Measurements from ENCODE around the gene EFCAB9.
"Not testable (repeated sequence)": the region's sequence is repeated elsewhere in the genome, so short reads cannot be mapped to it uniquely, and the experiment has no call there.

The EFCAB9 gene

DNA sequence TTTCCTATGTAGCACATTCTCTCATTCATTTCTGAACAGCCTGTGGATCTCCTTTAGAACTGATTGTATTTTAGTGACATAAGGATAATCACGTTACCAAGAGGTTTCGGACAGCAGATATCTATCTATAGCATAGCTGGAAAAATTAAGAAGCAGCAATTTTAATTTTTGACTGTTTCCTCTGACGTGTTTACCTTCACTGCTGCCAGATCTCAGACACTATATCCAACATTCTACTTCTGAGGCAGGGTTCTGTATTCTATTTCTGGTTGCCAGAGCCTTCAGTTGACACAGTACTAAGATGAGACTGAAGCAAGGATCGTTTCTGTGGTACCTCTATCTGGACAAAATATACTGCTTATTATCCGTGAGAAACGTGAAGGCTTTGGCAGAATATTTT lies at the start of gene EFCAB9:
TSS of gene EFCAB9 (plus strand) at position 301 of the 400 bp plus-strand sequence. CDS start at position 302, 1 bp downstream.
- DNase-seq (ENCODE audit: low spot score) = no peak

DNA sequence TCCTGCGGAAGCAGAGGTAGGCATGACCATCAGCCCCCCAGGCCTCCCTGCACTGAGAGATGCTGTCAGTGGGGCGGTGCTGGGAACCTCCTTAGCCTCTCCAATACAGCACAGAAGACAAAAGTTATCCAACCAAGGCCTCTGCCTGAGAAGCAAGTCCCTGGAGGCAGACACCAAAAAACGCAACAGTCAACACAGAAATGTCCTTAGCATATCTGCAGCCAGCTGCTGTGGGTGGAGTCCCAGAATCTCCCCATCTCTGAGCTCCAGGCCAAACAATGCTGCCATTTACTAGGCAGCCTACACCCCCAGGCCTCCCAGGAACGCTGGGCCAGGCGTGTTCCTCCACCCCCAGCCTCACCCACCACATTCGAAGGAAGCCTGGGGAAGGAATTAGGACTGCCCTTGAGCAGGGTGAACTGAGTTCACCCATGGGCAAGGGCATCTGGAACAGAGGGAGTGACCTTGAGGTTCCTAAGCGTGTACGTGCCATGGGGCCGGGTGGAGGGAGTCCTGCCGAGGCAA lies 49.6 kb upstream of the EFCAB9 start:
- DNase-seq (ENCODE audit: low spot score) = no peak

DNA sequence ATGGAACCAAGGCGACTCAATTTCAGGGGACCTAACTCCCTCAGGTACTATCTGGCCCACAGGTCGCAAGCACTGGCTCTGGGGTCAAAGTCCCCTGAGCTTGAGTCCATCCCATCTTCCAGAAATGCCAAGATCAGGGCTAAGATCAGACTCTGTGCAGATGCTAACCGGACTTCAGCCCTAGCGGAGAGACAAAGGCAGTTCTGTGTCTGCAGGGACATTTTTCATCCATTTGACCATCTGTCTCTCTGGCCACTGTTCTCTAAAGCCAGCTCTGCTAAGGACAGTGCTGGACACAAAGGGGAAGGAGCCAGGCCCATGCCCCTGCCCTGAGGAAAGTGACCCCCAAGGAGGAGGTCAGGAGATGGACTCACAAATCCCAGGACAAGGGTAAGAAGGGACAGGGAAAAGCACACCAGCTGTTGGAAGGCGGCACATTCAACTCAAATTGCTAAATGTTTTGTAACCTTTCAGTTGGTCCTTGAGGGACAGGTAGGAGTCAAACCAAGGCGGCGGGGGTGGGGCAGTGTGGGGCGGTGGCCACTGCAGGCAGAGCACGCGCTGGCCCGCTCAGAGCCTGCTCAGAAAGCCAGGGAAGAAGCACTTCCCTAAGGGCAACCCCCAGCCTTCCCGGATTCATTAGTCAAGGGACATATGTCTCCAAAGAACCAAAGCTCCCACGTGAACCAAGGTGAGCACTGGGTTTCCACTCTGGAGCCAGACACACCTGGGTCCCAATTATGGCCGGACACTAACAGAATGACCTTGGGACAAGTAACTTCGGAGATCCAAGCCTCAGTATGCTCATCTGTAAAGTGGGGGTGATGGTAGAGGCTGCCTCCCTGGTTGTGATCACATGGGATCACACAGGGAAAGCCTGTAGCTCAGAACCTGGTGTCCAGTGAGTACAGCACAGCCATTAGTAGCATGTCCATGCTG lies 48.8 kb upstream of the EFCAB9 start:
- no peak for DNase-seq (ENCODE audit: low spot score)

DNA sequence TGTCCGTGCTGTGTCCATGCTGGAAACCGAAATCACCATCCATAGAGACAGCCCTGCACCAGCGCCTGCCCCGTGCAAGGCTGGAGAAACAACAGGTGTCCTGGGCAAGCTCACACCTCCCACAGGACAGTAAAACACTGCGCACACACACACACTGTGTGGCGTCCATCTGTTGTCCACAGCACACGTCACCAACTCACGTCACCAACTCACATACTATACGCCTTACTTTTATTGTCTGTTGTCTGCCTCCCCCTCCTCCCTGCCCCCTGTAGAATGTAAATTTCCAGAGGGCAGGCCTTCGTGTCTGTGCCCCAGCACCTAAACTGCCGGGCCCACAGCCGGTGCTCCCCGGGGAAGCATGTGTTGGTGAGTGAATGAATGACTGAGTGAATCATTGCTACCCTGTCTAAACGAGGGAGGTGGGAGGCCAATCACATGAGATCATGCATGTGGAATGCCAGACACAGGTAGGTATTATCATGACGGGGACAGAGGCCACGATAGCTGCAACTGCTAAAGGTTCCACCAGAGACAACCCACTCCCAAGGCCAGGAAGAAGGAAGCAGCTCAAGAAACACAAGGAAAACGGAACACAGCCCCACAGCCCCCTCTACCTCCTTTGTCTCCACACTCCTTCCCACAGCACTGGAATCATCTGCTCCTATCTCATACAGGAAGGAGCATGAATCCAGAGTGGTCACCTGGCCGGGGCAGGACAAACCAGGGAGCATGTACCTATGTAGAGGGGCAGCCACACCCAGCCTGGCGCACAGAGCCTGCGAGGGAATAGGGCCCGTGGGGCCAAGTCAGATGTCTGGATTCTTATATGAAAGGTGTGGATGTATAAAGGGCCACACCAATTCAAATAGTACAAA lies 47.9 kb upstream of the EFCAB9 start:
- no peak for DNase-seq (ENCODE audit: low spot score)

DNA sequence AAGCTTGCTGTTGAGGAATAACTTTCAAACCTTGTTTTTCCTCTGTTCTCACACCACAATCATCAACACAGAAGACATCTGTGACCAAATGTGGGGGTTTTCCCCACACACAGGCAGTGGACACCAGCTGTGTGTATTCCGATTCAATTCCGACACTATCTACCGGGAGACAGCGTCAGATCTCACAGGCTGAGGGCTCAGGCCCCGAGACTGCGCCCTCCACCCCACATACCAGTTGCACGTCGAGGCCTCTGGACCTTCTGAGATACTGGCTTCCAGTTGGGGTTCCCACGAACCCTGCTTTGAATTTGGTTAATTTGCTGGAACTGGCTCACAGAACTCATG lies 47.3 kb upstream of the EFCAB9 start:
- DNase-seq (ENCODE audit: low spot score) = no peak

DNA sequence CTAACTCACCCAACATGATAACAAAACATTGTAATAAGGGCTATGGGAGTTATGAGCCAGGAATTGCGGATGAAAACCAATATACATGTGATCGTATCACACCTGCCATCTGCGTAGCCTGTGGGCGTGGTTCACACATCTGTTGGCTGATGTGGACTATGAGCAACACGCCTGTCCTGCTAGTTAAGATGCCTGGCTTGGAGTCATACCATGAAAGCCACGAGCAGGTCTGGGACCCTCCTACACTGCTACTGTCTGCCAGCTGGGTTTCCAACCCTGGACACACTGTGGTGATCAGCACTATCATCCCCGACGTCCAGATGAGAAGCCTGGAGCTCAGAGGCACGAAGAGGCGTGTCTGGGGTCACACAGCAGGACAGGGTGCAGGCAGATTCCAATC lies 46.1 kb upstream of the EFCAB9 start:
- DNase-seq (ENCODE audit: low spot score) = peak; percentile 30

DNA sequence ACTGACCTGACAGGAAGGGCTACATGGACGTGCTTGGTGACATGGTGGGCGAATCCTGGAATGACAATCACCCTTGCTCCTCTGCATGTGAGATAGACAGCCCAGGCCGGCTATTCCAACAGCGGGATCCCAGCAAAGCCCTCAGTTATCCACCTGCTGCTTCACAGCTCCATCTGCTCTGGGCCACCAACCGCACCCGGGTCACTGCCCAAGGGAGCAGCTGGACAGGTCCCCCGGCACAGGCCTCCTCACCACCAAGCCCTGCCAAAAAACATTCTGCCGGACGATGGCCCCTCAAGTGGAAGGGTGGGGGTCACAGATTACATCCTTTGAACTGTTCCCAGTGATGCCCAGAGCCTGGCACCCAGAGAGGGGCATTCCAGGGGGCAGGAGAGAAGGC lies 45.6 kb upstream of the EFCAB9 start:
- no peak for DNase-seq (ENCODE audit: low spot score)

DNA sequence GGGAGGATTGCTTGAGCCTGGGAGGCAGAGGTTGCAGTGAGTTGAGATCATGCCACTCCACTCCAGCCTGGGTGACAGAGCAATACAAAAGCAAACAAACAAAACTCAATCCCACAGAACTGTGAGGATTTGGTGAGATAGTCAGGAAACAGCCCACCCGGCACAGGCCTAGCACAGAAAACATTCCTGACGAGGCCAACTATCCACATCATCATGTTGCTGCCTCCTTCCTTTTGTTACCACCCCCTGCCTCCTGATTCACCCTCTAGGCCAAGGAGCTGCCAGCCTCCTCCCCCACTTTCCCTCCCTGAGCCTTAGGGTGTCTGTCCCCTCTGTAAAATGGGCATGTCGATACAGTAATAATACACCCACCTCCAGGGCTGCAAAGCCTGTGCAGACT lies 44.9 kb upstream of the EFCAB9 start:
- no peak for DNase-seq (ENCODE audit: low spot score)

DNA sequence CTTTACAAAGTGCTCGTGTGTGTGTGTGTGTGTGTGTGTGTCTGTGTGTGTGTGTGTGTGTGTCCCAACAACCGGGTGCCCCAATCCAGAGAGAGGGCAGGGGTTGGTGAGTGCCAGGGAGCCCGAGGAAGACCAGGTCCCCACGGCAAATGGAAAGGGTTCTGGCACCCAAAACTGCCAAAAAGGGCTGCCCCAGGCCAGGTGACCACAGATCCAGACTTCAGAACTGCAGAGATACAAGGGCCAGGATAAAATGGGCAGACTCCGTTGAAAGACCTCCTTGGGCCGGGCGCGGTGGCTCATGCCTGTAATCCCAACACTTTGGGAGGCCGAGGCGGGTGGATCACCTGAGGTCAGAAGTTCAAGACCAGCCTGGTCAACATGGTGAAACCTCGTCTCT lies 44.5 kb upstream of the EFCAB9 start:
- DNase-seq (ENCODE audit: low spot score) = not testable (repeated sequence)

DNA sequence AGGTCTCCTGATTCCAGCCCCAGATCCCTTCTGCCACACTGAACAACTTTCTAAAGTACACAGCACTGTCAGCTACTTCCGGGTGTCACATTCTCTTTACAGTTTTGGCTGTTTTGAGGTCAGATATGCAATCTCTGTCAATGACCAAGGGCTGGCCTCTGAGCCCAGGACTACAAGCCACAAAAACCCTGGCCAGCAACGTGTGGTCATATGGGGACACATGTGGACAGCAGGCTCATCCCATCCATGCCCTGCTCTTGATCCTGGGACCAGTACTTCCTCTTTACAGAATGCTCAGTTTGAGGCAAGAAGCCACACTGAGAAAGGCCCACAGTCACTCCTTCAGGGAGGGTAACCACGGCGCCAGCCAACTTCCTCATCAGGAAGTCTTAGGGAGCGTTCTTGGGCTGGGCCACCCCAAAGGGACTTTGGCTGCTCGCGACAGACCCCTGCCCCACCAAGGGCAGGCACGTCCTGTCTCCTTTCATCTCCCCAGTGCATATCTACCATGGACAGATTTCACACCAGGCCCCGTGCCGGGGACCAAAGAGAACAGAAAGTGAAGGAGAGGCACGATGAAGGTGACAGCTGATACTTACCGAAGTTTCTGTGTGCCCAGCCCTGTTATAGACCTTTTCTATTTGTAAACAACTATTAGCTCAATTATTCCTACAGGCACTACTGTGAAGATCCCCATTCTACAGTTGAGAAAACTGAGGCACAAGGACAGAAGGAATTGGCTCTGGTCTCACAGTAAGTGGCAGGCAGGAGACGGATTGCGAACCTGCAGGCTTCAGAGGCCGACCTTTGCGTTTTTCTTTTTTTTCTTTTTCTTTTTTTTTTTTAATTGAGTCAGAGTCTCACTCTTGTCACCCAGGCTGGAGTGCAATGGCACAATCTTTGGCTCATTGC lies 43.2 kb upstream of the EFCAB9 start:
- DNase-seq (ENCODE audit: low spot score) = peak; percentile 25

DNA sequence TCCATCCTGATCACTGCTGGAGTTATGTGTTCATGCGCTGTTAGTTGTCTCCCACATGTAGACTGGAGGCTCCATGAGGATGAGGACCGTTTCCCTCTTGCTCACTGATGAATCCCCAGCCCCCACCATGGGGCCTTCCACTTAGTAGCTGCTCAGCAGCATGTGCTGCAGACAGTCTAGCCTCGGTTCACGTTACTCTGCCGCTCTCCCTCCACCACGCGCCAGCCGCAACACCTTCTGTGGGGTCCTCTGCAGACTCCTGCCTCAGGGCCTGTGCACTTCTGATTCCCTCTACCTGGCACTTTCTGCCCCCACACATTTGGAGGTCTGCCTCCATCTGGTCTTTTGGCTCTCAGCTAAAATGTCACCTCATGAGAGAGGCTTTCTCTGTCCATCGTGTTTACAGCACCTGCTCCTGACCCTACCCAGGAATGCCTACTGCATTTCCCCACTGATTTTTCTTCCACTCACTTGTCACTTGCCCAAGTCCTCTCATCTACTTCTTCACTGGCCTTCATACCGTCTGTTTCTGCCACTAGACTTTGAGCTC lies 42.2 kb upstream of the EFCAB9 start:
- no peak for DNase-seq (ENCODE audit: low spot score)

DNA sequence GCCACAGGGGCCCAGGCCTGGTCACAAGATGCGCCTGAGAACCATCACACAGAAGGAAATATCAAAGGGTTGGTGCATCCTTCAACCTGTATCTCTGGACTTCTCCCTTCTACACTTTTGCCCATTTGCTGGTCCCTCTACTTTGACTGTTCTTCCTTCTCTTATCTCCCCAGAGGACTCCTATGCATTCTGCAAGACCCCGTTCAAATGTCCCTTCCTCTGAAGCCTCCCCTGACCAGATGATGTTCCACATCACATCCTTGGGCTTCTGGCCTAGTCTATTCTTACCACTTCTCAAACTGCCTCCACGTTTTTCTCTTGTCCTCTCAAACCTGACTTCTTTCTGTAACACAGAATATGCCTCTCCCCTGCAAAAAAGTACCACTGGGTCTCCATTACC lies 40.3 kb upstream of the EFCAB9 start:
- no peak for DNase-seq (ENCODE audit: low spot score)

DNA sequence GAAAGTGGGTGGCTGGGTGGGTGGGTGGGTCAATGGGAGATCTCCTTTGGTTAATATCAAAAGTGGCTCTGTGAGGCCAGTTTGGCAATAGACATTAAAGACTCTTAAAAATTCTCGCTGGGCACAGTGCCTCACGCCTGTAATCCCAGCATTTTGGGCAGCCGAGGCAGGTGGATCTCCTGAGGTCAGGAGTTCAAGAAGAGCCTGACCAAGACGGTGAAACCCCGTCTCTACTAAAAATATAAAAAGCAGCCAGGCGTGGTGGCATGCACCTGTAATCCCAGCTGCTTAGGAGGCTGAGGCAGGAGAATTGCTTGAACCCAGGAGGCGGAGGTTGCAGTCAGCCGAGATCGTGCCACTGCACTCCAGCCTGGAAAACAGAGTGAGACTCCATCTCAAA lies 38.9 kb upstream of the EFCAB9 start:
- DNase-seq (ENCODE audit: low spot score) = not testable (repeated sequence)

DNA sequence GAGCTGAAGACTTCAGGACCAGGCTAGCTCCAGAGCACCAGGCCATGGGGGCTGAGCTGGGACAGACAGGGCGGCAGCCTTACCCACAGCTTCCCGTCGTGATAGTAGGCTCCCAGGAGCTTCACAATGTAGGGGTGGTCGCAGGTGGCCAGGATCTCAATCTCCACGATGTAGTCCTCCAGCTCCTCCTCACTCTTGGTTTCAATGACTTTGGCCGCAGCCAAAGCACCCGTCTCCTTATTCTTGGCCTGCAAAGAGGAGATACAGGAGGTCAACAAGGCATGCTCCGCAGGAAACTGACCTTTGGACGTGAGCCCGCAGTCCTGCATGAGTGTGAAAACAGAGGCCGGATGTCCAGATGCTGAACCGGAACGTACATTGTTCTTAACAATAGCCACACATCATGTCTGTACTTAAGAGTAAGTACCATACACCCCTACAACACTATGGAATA lies 37.4 kb upstream of the EFCAB9 start:
- DNase-seq (ENCODE audit: low spot score) = no peak

DNA sequence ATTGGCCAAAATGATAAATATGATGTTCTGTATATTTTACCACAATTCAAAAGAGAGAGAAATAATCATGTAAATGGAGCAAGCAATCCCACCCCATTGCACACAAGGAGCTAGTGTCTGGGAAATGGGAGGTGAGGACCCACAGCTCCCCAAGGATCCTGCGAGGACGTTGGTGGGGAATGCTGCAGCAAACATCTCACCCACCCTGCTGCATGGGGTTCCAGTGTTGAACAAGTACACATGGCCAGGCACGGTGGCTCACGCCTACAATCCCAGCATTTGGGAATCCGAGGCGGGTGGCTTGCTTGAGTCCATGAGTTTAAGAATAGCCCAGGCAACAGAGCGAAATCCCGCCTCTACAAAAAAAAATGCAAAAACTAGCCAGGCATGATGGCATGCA lies 35.0 kb upstream of the EFCAB9 start:
- no peak for DNase-seq (ENCODE audit: low spot score)

DNA sequence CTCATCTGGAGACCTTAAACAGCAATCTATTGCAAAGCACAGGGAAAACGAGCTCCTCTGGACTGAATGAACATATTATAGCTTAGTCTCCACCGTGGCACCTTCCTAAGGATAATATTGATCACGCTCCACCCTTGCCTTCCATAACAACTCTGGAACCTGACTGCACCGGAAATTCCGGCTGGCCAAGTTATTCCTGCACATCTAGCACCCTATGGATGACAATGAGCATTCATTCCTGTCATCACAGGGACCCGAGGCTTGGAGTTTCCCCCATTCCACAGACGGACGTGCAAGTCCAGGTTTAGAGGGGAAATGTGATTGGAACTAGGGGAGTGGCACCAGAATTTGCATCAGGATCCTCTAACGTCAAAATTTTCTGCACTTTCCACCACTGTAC lies 33.5 kb upstream of the EFCAB9 start:
- no peak for DNase-seq (ENCODE audit: low spot score)

DNA sequence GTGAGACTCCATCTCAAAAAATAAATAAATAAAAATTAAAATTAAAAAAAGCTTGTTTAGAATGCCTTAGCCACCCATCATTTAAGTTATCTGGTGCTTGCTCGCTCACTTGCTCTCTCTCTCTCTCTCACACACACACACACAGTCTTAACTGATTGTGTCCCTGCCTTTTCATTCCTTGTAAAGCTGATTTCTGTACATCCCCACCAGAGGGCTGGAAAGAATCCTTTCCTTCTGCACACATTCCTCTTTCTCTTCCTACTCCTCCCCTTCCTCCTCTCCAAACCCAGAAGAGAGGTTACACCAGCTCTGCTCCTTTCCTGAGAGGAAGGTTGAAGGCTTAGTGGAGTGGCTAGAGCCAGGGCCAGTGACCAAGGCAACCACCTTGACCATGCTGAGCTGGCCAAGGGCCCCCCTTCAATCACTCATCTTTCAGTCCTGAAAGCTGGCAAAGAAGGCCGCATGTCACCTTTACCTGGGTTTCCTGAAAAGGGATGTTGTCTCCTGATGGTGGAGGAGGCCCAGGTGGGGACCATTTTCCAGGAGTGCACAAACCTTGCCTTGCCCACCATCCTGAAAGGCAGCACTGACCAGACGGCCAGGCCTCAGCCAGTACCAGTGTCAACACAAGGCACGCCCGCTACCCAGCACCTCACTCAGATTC lies 31.5 kb upstream of the EFCAB9 start:
- no peak for DNase-seq (ENCODE audit: low spot score)

DNA sequence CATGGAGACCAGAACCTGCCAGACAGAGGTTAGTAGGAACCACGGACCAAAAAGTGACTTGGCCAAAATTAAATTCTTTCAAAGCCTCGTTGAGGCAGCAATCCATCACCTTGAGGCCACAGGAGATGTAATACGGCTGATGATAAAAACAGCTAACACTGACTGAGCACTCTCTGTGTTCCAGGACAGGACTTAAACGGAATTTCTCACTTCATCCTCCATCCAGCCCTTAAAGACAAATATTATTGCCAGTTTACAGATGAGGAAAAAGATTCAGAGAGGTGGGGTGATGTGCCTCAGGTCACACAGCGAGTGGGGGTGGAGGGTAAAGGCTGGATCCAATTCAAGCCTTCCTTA lies 31.0 kb upstream of the EFCAB9 start:
- no peak for DNase-seq (ENCODE audit: low spot score)

DNA sequence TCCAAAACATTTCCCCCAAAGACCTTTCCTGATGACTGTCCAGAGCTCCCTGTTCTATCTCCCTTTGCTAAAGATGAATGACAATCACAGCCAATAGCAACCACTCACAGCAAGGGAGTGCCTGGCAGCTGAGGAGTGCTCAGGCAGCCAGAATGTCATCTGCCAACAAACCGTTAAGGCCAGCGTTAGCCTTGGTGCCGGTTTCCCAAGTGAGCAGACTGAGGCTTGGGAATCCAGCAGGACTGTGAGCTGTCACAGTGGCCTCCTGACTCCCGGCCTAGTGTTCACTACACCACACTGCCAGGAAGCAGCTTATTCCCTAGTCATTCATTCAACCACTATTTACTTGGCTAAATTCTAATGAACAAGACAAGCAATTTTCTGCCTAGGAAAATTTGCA lies 30.6 kb upstream of the EFCAB9 start:
- no peak for DNase-seq (ENCODE audit: low spot score)

DNA sequence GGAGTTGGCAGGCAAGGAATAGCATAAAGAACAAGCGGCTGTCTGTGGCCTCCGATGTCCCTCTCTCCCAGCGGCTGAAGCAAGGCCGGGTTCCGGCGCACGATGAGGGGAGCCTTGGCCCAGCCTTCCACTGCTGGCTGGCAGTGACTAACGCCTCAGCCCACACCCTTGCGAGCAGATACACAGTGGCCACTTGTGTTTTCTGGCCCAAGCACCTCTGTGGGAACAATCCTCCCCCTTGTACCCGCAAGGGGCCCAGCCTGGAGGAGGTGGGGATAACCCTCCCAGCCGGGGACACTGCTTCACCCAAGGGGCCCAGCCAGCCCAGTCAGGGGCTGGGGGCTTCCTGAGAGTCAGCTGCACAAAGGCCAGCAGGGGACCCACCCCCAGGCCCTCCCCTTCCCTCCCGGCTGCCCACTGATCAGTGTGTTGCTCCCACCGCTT lies 29.2 kb upstream of the EFCAB9 start:
- DNase-seq (ENCODE audit: low spot score) = no peak

DNA sequence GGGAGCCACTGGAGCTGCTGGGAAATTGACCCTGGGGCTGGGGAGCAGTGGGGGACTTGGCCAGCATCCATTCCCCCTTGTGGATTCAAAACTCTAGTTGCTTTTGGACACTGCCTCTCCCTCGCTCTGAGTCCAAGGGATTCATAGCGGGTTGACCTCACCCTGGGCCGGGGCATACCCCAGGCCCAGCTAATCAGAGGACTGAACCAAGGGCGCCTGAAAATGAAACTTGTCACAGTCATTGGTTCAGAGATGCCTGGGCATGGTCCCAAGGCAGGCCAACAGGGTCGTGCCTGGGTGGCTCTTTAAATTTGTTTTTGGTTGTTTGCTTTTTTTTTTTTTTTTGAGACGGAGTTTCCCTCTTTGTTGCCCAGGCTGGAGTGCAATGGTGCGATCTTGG lies 28.5 kb upstream of the EFCAB9 start:
- DNase-seq (ENCODE audit: low spot score) = no peak

Data from CD4-positive, alpha-beta T cell treated with Interleukin-2 at 100 ng/mL for 4 hours (primary cell).